Measurements from ENCODE around the gene ANTXR1. TPM values are rescaled to one million over a fixed set of nuclear protein-coding genes. Genes with fewer than 3 reads are reported as not detected.

ANTXR1 gene
- total RNA-seq, 1 experiment from 2014 or later: 25.7 TPM

- BruUV-seq (replicated peaks): no TSS peak
- H3K9ac ChIP-seq (ENCODE audit: low read length): no peak overlapping the region
- H3K36me3 ChIP-seq (ENCODE audit: control insufficient read depth in 1 of 2, insufficient read depth in 2 of 2, low read length in 2 of 2): no peaks in the 10 kb centered on the region
- ChIA-PET CTCF (no interaction called here), POLR2A (no interaction called here), RAD21 (ENCODE audit: low non-redundant PET in 1 of 2, low total read pairs in 2 of 2, uncharacterized antibody in 2 of 2, unreplicated experiment in 2 of 2) (no interaction called here)
- H3K4me1 ChIP-seq (ENCODE audit: control insufficient read depth in 1 of 2, insufficient read depth in 2 of 2, low read length in 2 of 2): peaks cover 0 to 4% of the 10 kb centered on the region in 2 experiments; a peak in 2 of 4 replicates
- intact Hi-C loops (cut with micrococcal nuclease): no loop called here
- ATAC-seq: no peak
- no peaks in the 10 kb centered on the region for H3K9me2 ChIP-seq (ENCODE audit: insufficient read depth)
- no peak overlapping the region for H2AFZ ChIP-seq (ENCODE audit: low read depth, low read length, poor library complexity, severe bottlenecking)
- H3K9me3 ChIP-seq (ENCODE audit: control insufficient read depth in 1 of 2, insufficient read depth in 1 of 2, low read depth in 1 of 2, low read length in 2 of 2): peaks cover 0 to 6% of the 10 kb centered on the region in 2 experiments; a peak in 1 of 4 replicates
- no peak overlapping the region for H3K27ac ChIP-seq (ENCODE audit: low read depth, low read length)
- no peak overlapping the region for H3K4me2 ChIP-seq (ENCODE audit: low read length)
- no peaks in the 10 kb centered on the region for H3K79me2 ChIP-seq (ENCODE audit: insufficient read depth, low read length)
- H4K20me1 ChIP-seq (ENCODE audit: insufficient read depth): no peaks in the 10 kb centered on the region
- TF ChIP-seq JUND (IDR thresholded peaks at IDR 0.05) (no peak), CBX3 (IDR thresholded peaks at IDR 0.05; ENCODE audit: low read depth) (no peak), ZNF274 (IDR thresholded peaks at IDR 0.05; ENCODE audit: low read depth, low read length) (no peak), ATF3 (IDR thresholded peaks at IDR 0.05) (no peak), EGR1 (IDR thresholded peaks at IDR 0.05; ENCODE audit: low read depth) (no peak), REST (IDR thresholded peaks at IDR 0.05; ENCODE audit: low read depth) (no peak)
- H3K27me3 ChIP-seq (ENCODE audit: insufficient read depth, low read length): no peaks in the 10 kb centered on the region
- H3K4me3 ChIP-seq (replicated peaks in 1 of 2; ENCODE audit: low read depth in 1 of 2, low read length in 2 of 2): no peak overlapping the region
- no peak for DNase-seq (ENCODE audit: low read depth, low spot score)
Observed at GRCh38 chr2:69156624-69157023, 143.6 kb downstream of the ANTXR1 start.

- H3K27ac ChIP-seq (ENCODE audit: low read depth, low read length): no peak overlapping the region
- H4K20me1 ChIP-seq (ENCODE audit: insufficient read depth): no peaks in the 10 kb centered on the region
- BruUV-seq (replicated peaks): no TSS peak
- no peaks in the 10 kb centered on the region for H3K79me2 ChIP-seq (ENCODE audit: insufficient read depth, low read length)
- no peak overlapping the region for H3K9ac ChIP-seq (ENCODE audit: low read length)
- H3K27me3 ChIP-seq (ENCODE audit: insufficient read depth, low read length): no peaks in the 10 kb centered on the region
- CTCF ChIA-PET: no interaction called here
- no peak for ATAC-seq
- RAD21 ChIA-PET (ENCODE audit: low non-redundant PET in 1 of 2, low total read pairs in 2 of 2, uncharacterized antibody in 2 of 2, unreplicated experiment in 2 of 2): no interaction called here
- peaks cover 7 to 10% of the 10 kb centered on the region in 2 experiments for H3K4me1 ChIP-seq (ENCODE audit: control insufficient read depth in 1 of 2, insufficient read depth in 2 of 2, low read length in 2 of 2)
- no peak for DNase-seq (ENCODE audit: low read depth, low spot score)
- H3K9me3 ChIP-seq (ENCODE audit: control insufficient read depth in 1 of 2, insufficient read depth in 1 of 2, low read depth in 1 of 2, low read length in 2 of 2): peaks cover 0 to 6% of the 10 kb centered on the region in 2 experiments; a peak in 1 of 4 replicates
- intact Hi-C loops (cut with micrococcal nuclease): no loop called here
- no peak overlapping the region for H3K4me2 ChIP-seq (ENCODE audit: low read length)
- H3K4me3 ChIP-seq (replicated peaks in 1 of 2; ENCODE audit: low read depth in 1 of 2, low read length in 2 of 2): no peak overlapping the region
- no peak for TF ChIP-seq SRF (IDR thresholded peaks at IDR 0.05; ENCODE audit: low read depth)
- no peak for TF ChIP-seq SP1 (IDR thresholded peaks at IDR 0.05; ENCODE audit: low read depth)
- TF ChIP-seq EGR1 (IDR thresholded peaks at IDR 0.05; ENCODE audit: low read depth): no peak
- no peak for TF ChIP-seq ZNF274 (IDR thresholded peaks at IDR 0.05; ENCODE audit: low read depth, low read length)
- TF ChIP-seq REST (IDR thresholded peaks at IDR 0.05; ENCODE audit: low read depth): no peak
- no peak for TF ChIP-seq CBX3 (IDR thresholded peaks at IDR 0.05; ENCODE audit: low read depth)
- no peak for TF ChIP-seq TCF7L2 (IDR thresholded peaks at IDR 0.05; ENCODE audit: borderline replicate concordance, extremely low read depth, insufficient read depth, insufficient read length)
- TF ChIP-seq ELF1 (IDR thresholded peaks at IDR 0.05; ENCODE audit: borderline replicate concordance, low read depth): no peak
- no peak overlapping the region for H2AFZ ChIP-seq (ENCODE audit: low read depth, low read length, poor library complexity, severe bottlenecking)
- H3K9me2 ChIP-seq (ENCODE audit: insufficient read depth): no peaks in the 10 kb centered on the region
- no peaks in the 10 kb centered on the region for H3K36me3 ChIP-seq (ENCODE audit: control insufficient read depth in 1 of 2, insufficient read depth in 2 of 2, low read length in 2 of 2)
- POLR2A ChIA-PET: no interaction called here
Observed at GRCh38 chr2:69157441-69157840, 144.5 kb downstream of the ANTXR1 start.

Data from HCT116 (cell line).